Sigmoid colon (tissue), 4 donors: ENCODE measurements around the gene PRKAA2.

Source experiments
- POLR2A ChIP-seq, 2 donors: fragments of 450-650 bp; IDR thresholded peaks; one replicate each; pipeline ENCODE4 v1.6.1; 2016; ENCODE audit warnings: antibody characterized with exemption in 2 of 2, mild to moderate bottlenecking in 2 of 2, moderate library complexity in 2 of 2
- POLR2AphosphoS5 ChIP-seq, 4 donors: sonication (generic); formaldehyde crosslinking; IDR thresholded peaks; one replicate each; pipeline ENCODE4 v1.6.1; 2017; ENCODE audit warnings: antibody characterized with exemption in 4 of 4

DNA sequence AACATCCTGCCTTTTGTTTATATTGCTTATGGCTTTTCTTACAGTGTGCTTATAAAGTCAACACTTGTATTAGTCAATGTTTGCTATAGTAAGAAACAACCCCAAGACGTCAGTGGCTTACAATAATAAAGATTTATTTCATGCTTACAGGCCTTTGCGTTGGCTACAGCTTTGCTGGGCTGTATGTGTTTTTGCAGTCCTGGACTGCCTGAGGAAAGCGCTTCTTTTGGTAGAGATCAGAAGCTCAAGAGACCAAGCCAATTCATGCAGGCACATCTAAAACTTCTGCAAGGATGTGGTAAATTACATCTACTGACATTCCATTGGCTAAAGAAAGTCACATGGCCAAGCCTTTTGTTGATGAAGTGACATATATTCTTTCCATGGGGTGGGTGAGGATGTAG lies 17.5 kb upstream of the PRKAA2 start:
- no peak for TF ChIP-seq POLR2A (IDR thresholded peaks at IDR 0.05)
- TF ChIP-seq POLR2AphosphoS5 (IDR thresholded peaks at IDR 0.05), result no peak
